Neuronal stem cell (in vitro differentiated cells): ENCODE results near the gene HARBI1.

Experiments used
- DNase-seq: peaks from one replicate; pipeline ENCODE4 v3.0.0-alpha.2; 2013; ENCODE audit warnings: low spot score
- H2AFZ ChIP-seq: one replicate; pipeline ENCODE4 v1.6.1; 2013; ENCODE audit warnings: mild to moderate bottlenecking, low read length, inconsistent platforms
- H2AK5ac ChIP-seq: 2 replicates; pipeline ENCODE4 v1.6.1; 2013; ENCODE audit warnings: low read depth, mild to moderate bottlenecking, inconsistent platforms, low read length, moderate library complexity, mixed read lengths
- H2BK120ac ChIP-seq: 2 replicates; pipeline ENCODE4 v1.6.1; 2013; ENCODE audit warnings: low read depth, mild to moderate bottlenecking, inconsistent platforms, low read length, moderate library complexity, mixed read lengths
- H2BK12ac ChIP-seq: one replicate; pipeline ENCODE4 v1.6.1; 2013; ENCODE audit warnings: low read length, inconsistent platforms
- H2BK15ac ChIP-seq: 2 replicates; pipeline ENCODE4 v1.6.1; 2013; ENCODE audit warnings: mild to moderate bottlenecking, low read length, inconsistent platforms, mixed read lengths
- H2BK5ac ChIP-seq: one replicate; pipeline ENCODE4 v1.6.1; 2013; ENCODE audit warnings: inconsistent platforms, mild to moderate bottlenecking, low read length, moderate library complexity
- H3K14ac ChIP-seq: one replicate; pipeline ENCODE4 v1.6.1; 2013; ENCODE audit warnings: low read length, inconsistent platforms
- H3K18ac ChIP-seq: 2 replicates; pipeline ENCODE4 v1.6.1; 2013; ENCODE audit warnings: low read length, inconsistent platforms
- H3K23ac ChIP-seq: 2 replicates; pipeline ENCODE4 v1.6.1; 2013; ENCODE audit warnings: low read depth, mild to moderate bottlenecking, mixed read lengths, low read length, inconsistent platforms; ENCODE audit not compliant: poor library complexity
- H3K27ac ChIP-seq: replicated peaks from 3 replicates; pipeline ENCODE4 v1.5.1; 2013; ENCODE audit warnings: low read length, inconsistent platforms
- H3K27me3 ChIP-seq, 3 experiments: 2 replicates each; pipeline ENCODE4 v1.6.1; 2013; ENCODE audit warnings: low read length in 3 of 3, mild to moderate bottlenecking in 2 of 3, inconsistent platforms in 1 of 3, low read depth in 1 of 3, mixed read lengths in 1 of 3, moderate library complexity in 1 of 3; ENCODE audit not compliant: control insufficient read depth in 3 of 3, insufficient read depth in 3 of 3
- H3K36me3 ChIP-seq, 2 donors: replicated peaks in 1 of 2; 2 replicates each; pipeline ENCODE4 v1.6.1; 2013; ENCODE audit warnings: low read length in 2 of 2; ENCODE audit not compliant: control insufficient read depth in 2 of 2, insufficient read depth in 2 of 2
- H3K4ac ChIP-seq: 2 replicates; pipeline ENCODE4 v1.6.1; 2013; ENCODE audit warnings: inconsistent platforms, mild to moderate bottlenecking, low read length, moderate library complexity
- H3K4me1 ChIP-seq, 2 donors: 1 replicate in 1 of 2; 2 replicates in 1 of 2; pipeline ENCODE4 v1.6.1; 2013; ENCODE audit warnings: low read length in 2 of 2, low read depth in 1 of 2; ENCODE audit not compliant: control insufficient read depth in 2 of 2, insufficient read depth in 1 of 2
- H3K4me2 ChIP-seq: one replicate; pipeline ENCODE4 v1.6.1; 2013; ENCODE audit warnings: mild to moderate bottlenecking, low read length, inconsistent platforms; ENCODE audit not compliant: insufficient read depth, poor library complexity, severe bottlenecking
- H3K4me3 ChIP-seq, 2 donors: 2 replicates each; pipeline ENCODE4 v1.5.1; 2013; ENCODE audit warnings: low read length in 2 of 2, mild to moderate bottlenecking in 2 of 2, inconsistent platforms in 1 of 2, moderate library complexity in 1 of 2
- H3K79me1 ChIP-seq: one replicate; pipeline ENCODE4 v1.6.1; 2013; ENCODE audit warnings: low read depth, mild to moderate bottlenecking, inconsistent platforms, low read length, moderate library complexity
- H3K9ac ChIP-seq: one replicate; pipeline ENCODE4 v1.6.1; 2013; ENCODE audit warnings: mild to moderate bottlenecking, low read depth, low read length, inconsistent platforms; ENCODE audit not compliant: poor library complexity
- H3K9me3 ChIP-seq, 2 donors: replicated peaks in 1 of 2; 2 replicates each; pipeline versions ENCODE3 to v1.6.1; 2013; ENCODE audit warnings: low read length in 2 of 2, mild to moderate bottlenecking in 2 of 2, inconsistent platforms in 1 of 2, low read depth in 1 of 2, mixed read lengths in 1 of 2, moderate library complexity in 1 of 2; ENCODE audit not compliant: control insufficient read depth in 2 of 2, insufficient read depth in 1 of 2
- H4K8ac ChIP-seq: one replicate; pipeline ENCODE4 v1.6.1; 2013; ENCODE audit warnings: low read depth, mild to moderate bottlenecking, inconsistent platforms, low read length, moderate library complexity
- H4K91ac ChIP-seq: one replicate; pipeline ENCODE4 v1.6.1; 2013; ENCODE audit warnings: low read length, low read depth, mild to moderate bottlenecking, inconsistent platforms; ENCODE audit not compliant: poor library complexity
- WGBS, 2 donors: extraction: QIAGEN DNeasy Blood & Tissue Kit; methylation state at CpG; one replicate each; pipeline ENCODE4 v1.1.7; 2013; ENCODE audit warnings: missing lambda C conversion rate in 2 of 2, mixed read lengths in 1 of 2; ENCODE audit not compliant: insufficient read length in 2 of 2, insufficient replicate concordance in 1 of 2; ENCODE audit errors: extremely low coverage in 2 of 2; 5-methylcytosine and 5-hydroxymethylcytosine counted together

The HARBI1 gene

GRCh38 chr11:46601129-46601528 lies 15.9 kb downstream of the HARBI1 start:
- Histone ChIP-seq H3K4me3 (no peak overlapping the region), H2AFZ (no peak overlapping the region), H3K14ac (no peak overlapping the region), H3K9me3 (no peaks in the 10 kb centered on the region), H2AK5ac (no peak overlapping the region), H4K91ac (no peak overlapping the region), H3K4me2 (no peak overlapping the region), H3K18ac (no peak overlapping the region), H2BK120ac (no peak overlapping the region), H3K27ac (no peak overlapping the region), H3K4ac (no peak overlapping the region), H4K8ac (no peak overlapping the region), H3K79me1 (no peaks in the 10 kb centered on the region), H3K9ac (no peak overlapping the region), H3K36me3 (peaks cover 3 to 6% of the 10 kb centered on the region in 2 donors), H3K27me3 (no peaks in the 10 kb centered on the region), H2BK12ac (no peak overlapping the region), H3K4me1 (no peaks in the 10 kb centered on the region), H2BK15ac (no peak overlapping the region), H2BK5ac (no peak overlapping the region), H3K23ac (no peak overlapping the region)
- DNase-seq: no peak
- no CpG with 5 or more reads among the region's 1 CpG for WGBS, 2 donors

- Histone ChIP-seq H3K4ac (no peak overlapping the region), H3K4me3 (no peak overlapping the region), H3K9ac (no peak overlapping the region), H3K14ac (no peak overlapping the region), H3K4me2 (no peak overlapping the region), H3K79me1 (no peaks in the 10 kb centered on the region), H3K27ac (no peak overlapping the region), H4K91ac (no peak overlapping the region), H2AFZ (no peak overlapping the region), H2BK15ac (no peak overlapping the region), H4K8ac (no peak overlapping the region), H2BK120ac (no peak overlapping the region), H3K18ac (no peak overlapping the region), H2BK12ac (no peak overlapping the region), H3K23ac (no peak overlapping the region), H3K9me3 (no peaks in the 10 kb centered on the region), H3K4me1 (no peaks in the 10 kb centered on the region), H2AK5ac (no peak overlapping the region), H3K36me3 (peaks cover 3 to 6% of the 10 kb centered on the region in 2 donors), H2BK5ac (no peak overlapping the region), H3K27me3 (no peaks in the 10 kb centered on the region)
- WGBS, 2 donors: no CpG with 5 or more reads among the region's 3 CpGs
- DNase-seq: no peak
Measured at GRCh38 chr11:46600194-46600960, 16.6 kb downstream of the HARBI1 start.

GRCh38 chr11:46599340-46600193 lies 17.5 kb downstream of the HARBI1 start:
- Histone ChIP-seq H3K4me3 (no peak overlapping the region), H3K79me1 (no peaks in the 10 kb centered on the region), H2BK12ac (no peak overlapping the region), H4K91ac (no peak overlapping the region), H3K27me3 (no peaks in the 10 kb centered on the region), H4K8ac (no peak overlapping the region), H2BK5ac (no peak overlapping the region), H3K4me2 (no peak overlapping the region), H3K27ac (no peak overlapping the region), H3K36me3 (peaks cover 3 to 6% of the 10 kb centered on the region in 2 donors), H3K4me1 (no peaks in the 10 kb centered on the region), H3K23ac (no peak overlapping the region), H3K18ac (no peak overlapping the region), H3K9ac (no peak overlapping the region), H3K9me3 (no peaks in the 10 kb centered on the region), H3K4ac (no peak overlapping the region), H2AK5ac (no peak overlapping the region), H2AFZ (no peak overlapping the region), H2BK15ac (no peak overlapping the region), H2BK120ac (no peak overlapping the region), H3K14ac (no peak overlapping the region)
- no peak for DNase-seq
- WGBS, 2 donors: no CpG with 5 or more reads among the region's 8 CpGs

GRCh38 chr11:46597609-46598219 lies 19.3 kb downstream of the HARBI1 start:
- no peak overlapping the region for H4K91ac ChIP-seq
- no peak overlapping the region for H4K8ac ChIP-seq
- H2AK5ac ChIP-seq: no peak overlapping the region
- H3K79me1 ChIP-seq: peaks cover 5% of the 10 kb centered on the region
- no peaks in the 10 kb centered on the region for H3K9me3 ChIP-seq
- no peaks in the 10 kb centered on the region for H3K27me3 ChIP-seq
- no peak overlapping the region for H2BK120ac ChIP-seq
- H3K4me3 ChIP-seq: no peak overlapping the region
- H3K4ac ChIP-seq: no peak overlapping the region
- no peak overlapping the region for H3K18ac ChIP-seq
- peaks cover 0 to 2% of the 10 kb centered on the region in 2 donors for H3K4me1 ChIP-seq
- H2BK15ac ChIP-seq: no peak overlapping the region
- H3K23ac ChIP-seq: no peak overlapping the region
- no peak overlapping the region for H2BK12ac ChIP-seq
- H2BK5ac ChIP-seq: no peak overlapping the region
- H3K14ac ChIP-seq: no peak overlapping the region
- no peak overlapping the region for H2AFZ ChIP-seq
- DNase-seq: no peak
- H3K27ac ChIP-seq: no peak overlapping the region
- H3K9ac ChIP-seq: no peak overlapping the region
- no peaks in the 10 kb centered on the region for H3K36me3 ChIP-seq
- WGBS, 2 donors: no CpG with 5 or more reads among the region's 6 CpGs
- no peak overlapping the region for H3K4me2 ChIP-seq
